ENCODE results near the gene ADGRV1.

Gene ADGRV1

GRCh38 chr5:90533794-90534193 lies 24.8 kb upstream of the ADGRV1 start:
- H3K79me2 ChIP-seq (ENCODE audit: insufficient read depth, low read length) = peaks cover 6% of the 10 kb centered on the region
- no peaks in the 10 kb centered on the region; the same call in 1 of the 2 replicates for H3K36me3 ChIP-seq (ENCODE audit: insufficient read depth, low read length)
- no peak overlapping the region for H2AFZ ChIP-seq (ENCODE audit: low read depth, low read length)
- no peak for DNase-seq
- H3K27ac ChIP-seq (ENCODE audit: low read length) = no peak overlapping the region
- no peak overlapping the region for H3K4me3 ChIP-seq (ENCODE audit: low read depth in 1 of 2, low read length in 2 of 2)
- H3K4me2 ChIP-seq (ENCODE audit: insufficient read depth, low read length) = no peak overlapping the region
- H4K20me1 ChIP-seq (ENCODE audit: insufficient read depth, low read length) = no peaks in the 10 kb centered on the region
- peaks cover 8% of the 10 kb centered on the region for H3K4me1 ChIP-seq (ENCODE audit: insufficient read depth, low read length)
- no peak overlapping the region for H3K9ac ChIP-seq (ENCODE audit: low read depth, low read length)
- H3K27me3 ChIP-seq (ENCODE audit: insufficient read depth, low read length, poor library complexity) = peaks cover 9% of the 10 kb centered on the region
- no peak for TF ChIP-seq EZH2 (IDR thresholded peaks at IDR 0.05; ENCODE audit: borderline replicate concordance, low read depth, low read length, severe bottlenecking)
- TF ChIP-seq CTCF (IDR thresholded peaks at IDR 0.05; ENCODE audit: borderline replicate concordance, extremely low read depth, low read length, poor library complexity, severe bottlenecking) = no peak
- no peaks in the 10 kb centered on the region for H3K9me3 ChIP-seq (ENCODE audit: insufficient read depth, low read length, severe bottlenecking)
- ATAC-seq (ENCODE audit: insufficient read depth, low read depth) = no peak

- Histone ChIP-seq H3K79me2 (ENCODE audit: insufficient read depth, low read length) (no peaks in the 10 kb centered on the region), H4K20me1 (ENCODE audit: insufficient read depth, low read length) (no peaks in the 10 kb centered on the region), H3K9ac (ENCODE audit: low read depth, low read length) (no peak overlapping the region), H3K4me2 (ENCODE audit: insufficient read depth, low read length) (no peak overlapping the region), H3K27me3 (ENCODE audit: insufficient read depth, low read length, poor library complexity) (peaks cover 9% of the 10 kb centered on the region), H2AFZ (ENCODE audit: low read depth, low read length) (no peak overlapping the region), H3K4me1 (ENCODE audit: insufficient read depth, low read length) (peaks cover 8% of the 10 kb centered on the region), H3K4me3 (ENCODE audit: low read depth in 1 of 2, low read length in 2 of 2) (no peak overlapping the region), H3K36me3 (ENCODE audit: insufficient read depth, low read length) (no peaks in the 10 kb centered on the region), H3K9me3 (ENCODE audit: insufficient read depth, low read length, severe bottlenecking) (no peaks in the 10 kb centered on the region), H3K27ac (ENCODE audit: low read length) (no peak overlapping the region)
- no peak for ATAC-seq (ENCODE audit: insufficient read depth, low read depth)
- DNase-seq = no peak
- TF ChIP-seq EZH2 (IDR thresholded peaks at IDR 0.05; ENCODE audit: borderline replicate concordance, low read depth, low read length, severe bottlenecking) (no peak), CTCF (IDR thresholded peaks at IDR 0.05; ENCODE audit: borderline replicate concordance, extremely low read depth, low read length, poor library complexity, severe bottlenecking) (no peak)
These were observed 23.7 kb upstream of the ADGRV1 start for GRCh38 chr5:90534922-90535321.

- H3K9me3 ChIP-seq (ENCODE audit: insufficient read depth, low read length, severe bottlenecking) = no peaks in the 10 kb centered on the region
- no peaks in the 10 kb centered on the region for H3K79me2 ChIP-seq (ENCODE audit: insufficient read depth, low read length)
- no peaks in the 10 kb centered on the region for H3K4me1 ChIP-seq (ENCODE audit: insufficient read depth, low read length)
- no peak for DNase-seq
- no peak for ATAC-seq (ENCODE audit: insufficient read depth, low read depth)
- H3K4me3 ChIP-seq (ENCODE audit: low read depth in 1 of 2, low read length in 2 of 2) = no peak overlapping the region
- no peaks in the 10 kb centered on the region for H4K20me1 ChIP-seq (ENCODE audit: insufficient read depth, low read length)
- H3K36me3 ChIP-seq (ENCODE audit: insufficient read depth, low read length) = no peaks in the 10 kb centered on the region
- H3K27me3 ChIP-seq (ENCODE audit: insufficient read depth, low read length, poor library complexity) = peaks cover 4% of the 10 kb centered on the region
- no peak for TF ChIP-seq CTCF (IDR thresholded peaks at IDR 0.05; ENCODE audit: borderline replicate concordance, extremely low read depth, low read length, poor library complexity, severe bottlenecking)
- no peak for TF ChIP-seq EZH2 (IDR thresholded peaks at IDR 0.05; ENCODE audit: borderline replicate concordance, low read depth, low read length, severe bottlenecking)
- no peak overlapping the region for H3K4me2 ChIP-seq (ENCODE audit: insufficient read depth, low read length)
- no peak overlapping the region for H3K27ac ChIP-seq (ENCODE audit: low read length)
- no peak overlapping the region for H3K9ac ChIP-seq (ENCODE audit: low read depth, low read length)
- no peak overlapping the region for H2AFZ ChIP-seq (ENCODE audit: low read depth, low read length)
These were observed 15.6 kb upstream of the ADGRV1 start for GRCh38 chr5:90542827-90543519.

Measured in DND-41 (cell line).